Testis (tissue), 3 donors: ENCODE results near the gene TICAM1. TPM values are rescaled to one million over a fixed set of nuclear protein-coding genes. Genes with fewer than 3 reads are reported as not detected.

ENCODE experiments used
- DNase-seq: peaks from one replicate; pipeline ENCODE4 v3.0.0-alpha.2; 2019
- H3K27ac ChIP-seq, 2 donors: fragments of 200-600 bp; sonication (generic); one replicate each; pipeline ENCODE4 v1.5.1; 2019
- H3K27me3 ChIP-seq: fragments of 200-600 bp; sonication (generic); one replicate; pipeline ENCODE4 v1.5.1; 2019
- H3K36me3 ChIP-seq: fragments of 200-600 bp; sonication (generic); one replicate; pipeline ENCODE4 v1.5.1; 2017; ENCODE audit warnings: low read depth; ENCODE audit errors: missing control alignments
- H3K4me1 ChIP-seq: fragments of 200-600 bp; sonication (generic); one replicate; pipeline ENCODE4 v1.5.1; 2019
- H3K4me3 ChIP-seq, 2 donors: fragments of 200-600 bp; sonication (generic); one replicate each; pipeline ENCODE4 v1.5.1; 2017 to 2019
- H3K9me3 ChIP-seq: fragments of 200-600 bp; sonication (generic); one replicate; pipeline ENCODE4 v1.5.1; 2017
- CTCF ChIP-seq, 3 experiments: fragments of 450-650 bp in 2 of 3; fragments of 200-600 bp in 1 of 3; sonication (generic) in 1 of 3; IDR thresholded peaks; one replicate each; pipeline ENCODE4 v1.5.1; 2016 to 2019; ENCODE audit warnings: antibody characterized with exemption in 3 of 3, mild to moderate bottlenecking in 2 of 3, moderate library complexity in 1 of 3
- POLR2A ChIP-seq: fragments of 450-650 bp; IDR thresholded peaks from one replicate; pipeline ENCODE4 v1.6.1; 2017; ENCODE audit warnings: antibody characterized with exemption, mild to moderate bottlenecking, moderate library complexity
- WGBS, 2 donors: methylation state at CpG; one replicate each; pipeline ENCODE4 v1.1.5; 2018; 5-methylcytosine and 5-hydroxymethylcytosine counted together
- intact Hi-C: fragments of 100-400 bp; cut with DNase I; formaldehyde crosslinking; loops from one replicate; pipeline ENCODE4 v1.15.1; 2023; ENCODE audit warnings: low total_unique reads
- polyA plus RNA-seq: library from polyadenylated mRNA; stranded (reverse); fragments of 350-450 nt; fragmentation: Illumina TruSeq; extraction: RNeasy Lipid Tissue Mini Kit (QIAGEN cat#74804); gene quantifications from one replicate; pipeline ENCODE4 v1.2.3, GENCODE V29; 2014; ENCODE audit warnings: low read depth, low replicate concordance; ENCODE audit not compliant: insufficient read depth
- total RNA-seq, 2 donors: library from RNA; depleted of rRNA; stranded (reverse); fragments of >200 nt; gene quantifications; one replicate each; pipeline ENCODE4 v1.2.3, GENCODE V29; 2016

The TICAM1 gene
- total and polyA plus RNA-seq, 3 donors from 2014 or later: 4.8 to 6.3 (median 5.0) TPM

GRCh38 chr19:4873930-4874329, 42.4 kb upstream of the TICAM1 start:
- TF ChIP-seq POLR2A (no peak), CTCF (IDR thresholded peaks at IDR 0.05) (no peak)
- WGBS, 2 donors: 87 to 92% methylated on average over 3 of the region's 3 CpGs
- no peaks in the 10 kb centered on the region for H3K9me3 ChIP-seq
- H3K27me3 ChIP-seq: no peaks in the 10 kb centered on the region
- H3K4me3 ChIP-seq: no peak overlapping the region
- no peak for DNase-seq
- H3K27ac ChIP-seq: no peak overlapping the region
- intact Hi-C loops: loop anchor here (5.0 kb wide), 1 partner anchor 158 kb away; no protein-coding TSS in a partner anchor
- H3K4me1 ChIP-seq: peaks cover 11% of the 10 kb centered on the region
- no peaks in the 10 kb centered on the region for H3K36me3 ChIP-seq

DNA sequence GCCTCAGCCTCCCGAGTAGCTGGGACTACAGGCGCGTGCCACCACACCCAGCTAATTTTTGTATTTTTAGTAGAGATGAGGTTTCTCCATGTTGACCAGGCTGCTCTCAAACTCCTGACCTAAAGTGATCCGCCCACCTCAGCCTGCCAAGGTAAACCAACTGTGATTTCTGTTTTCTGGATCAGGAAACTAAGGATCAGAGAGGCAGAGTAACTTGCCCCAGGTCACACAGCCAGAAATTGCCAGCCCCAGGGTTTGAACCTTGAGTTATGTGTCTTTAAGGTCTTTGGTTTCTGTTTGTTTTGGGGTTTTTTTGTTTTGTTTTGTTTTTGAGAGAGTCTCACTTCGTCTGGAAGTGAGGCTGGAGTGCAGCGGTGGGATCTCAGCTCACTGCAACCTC, 40.2 kb upstream of the TICAM1 start:
- intact Hi-C loops: loop anchor here (5.0 kb wide), 1 partner anchor 161 kb away; no protein-coding TSS in a partner anchor
- 67 to 85% methylated on average over 6 of the region's 6 CpGs for WGBS, 2 donors
- H3K4me1 ChIP-seq: peaks cover 4% of the 10 kb centered on the region
- no peak overlapping the region for H3K4me3 ChIP-seq
- H3K9me3 ChIP-seq: no peaks in the 10 kb centered on the region
- H3K36me3 ChIP-seq: no peaks in the 10 kb centered on the region
- no peaks in the 10 kb centered on the region for H3K27me3 ChIP-seq
- no peak overlapping the region for H3K27ac ChIP-seq
- TF ChIP-seq POLR2A: no peak
- DNase-seq: no peak

DNA sequence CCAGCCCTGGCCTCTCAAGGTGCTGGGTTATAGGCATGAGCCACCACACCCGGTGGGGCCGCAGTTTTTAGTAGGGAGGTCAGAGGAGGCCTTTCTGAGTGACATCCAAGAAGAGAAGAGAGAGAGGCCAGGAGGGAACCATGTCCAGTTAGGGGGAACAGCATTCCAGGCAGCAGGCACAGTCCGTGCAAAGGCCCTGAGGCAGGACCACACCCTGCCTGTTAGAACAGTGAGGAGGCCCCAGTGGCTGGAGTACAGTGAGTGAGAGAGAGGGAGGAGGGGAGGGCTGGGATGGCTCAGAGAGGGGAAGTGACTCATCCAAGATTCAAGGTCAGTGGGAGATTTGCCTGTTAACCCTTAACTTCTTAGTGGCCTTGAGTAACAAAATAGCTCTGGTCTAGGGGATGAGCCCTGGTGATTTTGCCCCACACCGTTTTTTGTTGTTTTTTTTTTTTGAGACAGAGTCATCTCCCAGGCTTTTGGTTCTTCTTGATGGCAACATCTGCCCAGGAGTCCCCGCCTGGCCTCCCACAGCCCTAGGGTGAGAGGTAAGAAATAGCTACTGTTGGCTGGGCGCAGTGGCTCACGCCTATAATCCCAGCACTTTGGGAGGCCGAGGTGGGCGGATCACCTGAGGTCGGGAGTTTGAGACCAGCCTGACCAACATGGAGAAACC, 38.7 kb upstream of the TICAM1 start:
- intact Hi-C loops: loop anchor here (5.0 kb wide), 1 partner anchor 162 kb away; no protein-coding TSS in a partner anchor
- no peak for TF ChIP-seq POLR2A
- TF ChIP-seq CTCF (IDR thresholded peaks at IDR 0.05): no peak
- H3K27ac ChIP-seq: peak overlapping the region in 1 of 2 donors; percentile 45
- WGBS, 2 donors: 70% methylated on average over 9 to 10 of the region's 10 CpGs
- no peaks in the 10 kb centered on the region for H3K9me3 ChIP-seq
- H3K27me3 ChIP-seq: no peaks in the 10 kb centered on the region
- no peak overlapping the region for H3K4me3 ChIP-seq
- peaks cover 15% of the 10 kb centered on the region for H3K4me1 ChIP-seq
- DNase-seq: peak; percentile 40
- no peaks in the 10 kb centered on the region for H3K36me3 ChIP-seq

DNA sequence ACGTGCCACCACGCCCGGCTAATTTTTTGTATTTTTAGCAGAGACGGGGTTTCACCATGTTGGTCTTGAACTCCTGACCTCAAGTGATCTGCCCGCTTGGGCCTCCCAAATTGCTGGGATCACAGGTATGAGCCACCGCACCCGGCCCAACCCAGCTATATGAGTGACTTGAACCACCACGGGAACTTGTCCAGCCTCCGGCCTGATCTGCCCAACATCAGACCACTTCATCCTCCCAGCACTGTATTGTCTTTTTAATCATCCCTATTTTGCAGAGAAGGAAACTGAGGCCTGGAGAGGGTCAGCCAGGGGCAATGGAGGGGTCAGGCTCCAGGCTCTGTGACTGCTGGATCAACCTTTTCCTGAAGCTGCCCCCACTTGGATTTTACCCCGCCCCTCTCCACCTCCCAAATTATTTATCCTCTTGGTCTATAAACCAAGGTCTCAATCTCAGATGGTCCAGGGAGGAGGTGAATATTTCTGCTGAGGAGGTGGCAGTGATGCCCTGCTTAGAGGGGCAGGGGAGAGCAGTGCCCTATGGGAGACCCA, 36.8 kb upstream of the TICAM1 start:
- WGBS, 2 donors: 57 to 59% methylated on average over 10 of the region's 10 CpGs
- Histone ChIP-seq H3K36me3 (no peaks in the 10 kb centered on the region), H3K9me3 (no peaks in the 10 kb centered on the region), H3K27me3 (no peaks in the 10 kb centered on the region), H3K4me3 (peak overlapping the region in 1 of 2 donors; percentile 96), H3K4me1 (peaks cover 15% of the 10 kb centered on the region), H3K27ac (peak overlapping the region in 1 of 2 donors; percentile 82)
- no peak for DNase-seq
- intact Hi-C loops: no loop called here
- TF ChIP-seq POLR2A: no peak
- no peak for TF ChIP-seq CTCF (IDR thresholded peaks at IDR 0.05)

DNA sequence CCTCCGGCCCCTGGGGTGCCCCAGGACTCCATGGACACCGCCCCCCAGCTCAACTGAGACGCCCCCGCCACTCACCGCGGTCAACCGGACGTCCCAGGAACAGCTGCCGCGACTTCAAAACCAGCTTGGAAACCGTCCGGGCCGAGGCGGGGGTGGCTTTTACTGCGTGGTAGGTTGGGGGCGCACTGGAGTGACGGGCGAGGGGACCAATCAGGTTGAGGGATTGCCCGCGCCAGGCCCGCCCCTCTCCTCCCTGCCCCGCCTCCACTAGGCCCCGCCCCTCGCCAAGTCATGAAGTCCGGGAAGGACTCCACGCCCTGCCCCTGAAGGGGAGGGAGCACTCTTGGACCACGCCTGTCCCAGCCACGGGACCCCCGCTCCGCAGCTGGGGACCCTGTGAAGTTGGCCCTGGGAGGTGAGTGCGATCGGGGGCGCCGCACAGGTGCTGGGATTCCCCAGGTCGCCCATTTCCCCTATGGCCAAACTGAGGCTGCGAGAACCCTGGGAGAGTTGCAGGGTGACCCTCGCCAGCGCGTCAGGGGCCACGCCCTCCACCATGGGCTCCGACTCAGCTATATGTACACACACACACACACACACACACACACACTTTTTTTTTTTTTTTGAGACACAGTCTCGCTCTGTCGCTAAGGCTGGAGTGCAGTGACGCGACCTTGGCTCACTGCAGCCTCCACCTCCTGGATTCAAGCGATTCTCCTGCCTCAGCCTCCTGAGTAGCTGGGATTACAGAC, 36.2 kb upstream of the TICAM1 start, which contains the start of gene PLIN3:
Gene PLIN3, minus strand, starts transcription at position 134 of the 752 bp plus-strand sequence. CDS start 6,273 bp downstream, outside the sequence.
- Histone ChIP-seq H3K9me3 (no peaks in the 10 kb centered on the region), H3K36me3 (no peaks in the 10 kb centered on the region), H3K27ac (peak within 1 kb of the TSS; percentile 82 to 90), H3K4me3 (peak within 1 kb of the TSS; percentile 86 to 96), H3K27me3 (no peaks in the 10 kb centered on the region), H3K4me1 (peaks cover 15% of the 10 kb centered on the region)
- intact Hi-C loops: no loop called here
- 6 to 14% methylated on average over 10 to 40 of the region's 46 CpGs for WGBS, 2 donors
- DNase-seq: peak; percentile 98
- TF ChIP-seq CTCF (IDR thresholded peaks at IDR 0.05): no peak
- TF ChIP-seq POLR2A: peak; percentile 61
